Measurements from ENCODE around the gene PRKN.

DNA sequence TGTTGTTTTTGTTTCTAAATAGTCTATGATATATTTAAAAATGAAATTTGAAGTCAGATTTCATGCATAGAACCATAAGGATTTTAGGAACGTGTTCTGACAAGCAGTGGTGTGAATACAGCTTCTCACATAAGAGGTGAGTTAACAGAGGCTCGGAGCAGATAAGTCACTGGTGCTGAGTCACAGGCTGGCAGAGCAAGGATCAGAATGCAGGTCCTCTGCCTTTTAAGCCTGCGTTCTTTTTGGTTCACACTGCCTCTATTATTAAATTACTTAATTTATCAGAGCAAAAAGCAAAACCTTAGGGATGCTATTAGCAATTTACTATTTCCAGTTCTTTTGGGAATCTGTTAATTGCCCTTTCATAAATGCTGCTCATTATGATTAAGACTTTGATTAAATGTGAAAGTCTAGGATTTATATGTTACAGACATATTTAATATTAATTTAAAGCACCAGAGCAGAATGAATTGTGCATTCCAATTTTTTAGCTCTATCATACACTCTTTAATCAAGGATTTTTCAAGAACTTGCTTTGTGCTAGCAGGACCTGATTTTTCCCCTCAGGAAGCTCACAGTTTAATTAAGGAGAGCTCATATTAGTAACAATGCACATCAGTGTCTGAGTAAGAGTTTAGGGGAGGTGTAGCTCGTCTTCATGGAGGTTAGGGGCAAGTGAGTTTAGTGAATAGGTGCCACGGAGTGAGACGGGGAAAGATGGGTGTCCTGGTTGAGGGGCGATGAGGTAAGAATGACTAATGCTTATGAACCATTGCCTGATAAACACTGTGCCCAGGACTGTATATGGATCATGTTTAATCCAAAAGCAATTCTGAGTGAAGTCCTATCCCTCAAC lies 1241.0 kb downstream of the PRKN start:
- TF ChIP-seq EP300 (IDR thresholded peaks at IDR 0.05; ENCODE audit: low read depth), result no peak
- TF ChIP-seq, protein P1, sequence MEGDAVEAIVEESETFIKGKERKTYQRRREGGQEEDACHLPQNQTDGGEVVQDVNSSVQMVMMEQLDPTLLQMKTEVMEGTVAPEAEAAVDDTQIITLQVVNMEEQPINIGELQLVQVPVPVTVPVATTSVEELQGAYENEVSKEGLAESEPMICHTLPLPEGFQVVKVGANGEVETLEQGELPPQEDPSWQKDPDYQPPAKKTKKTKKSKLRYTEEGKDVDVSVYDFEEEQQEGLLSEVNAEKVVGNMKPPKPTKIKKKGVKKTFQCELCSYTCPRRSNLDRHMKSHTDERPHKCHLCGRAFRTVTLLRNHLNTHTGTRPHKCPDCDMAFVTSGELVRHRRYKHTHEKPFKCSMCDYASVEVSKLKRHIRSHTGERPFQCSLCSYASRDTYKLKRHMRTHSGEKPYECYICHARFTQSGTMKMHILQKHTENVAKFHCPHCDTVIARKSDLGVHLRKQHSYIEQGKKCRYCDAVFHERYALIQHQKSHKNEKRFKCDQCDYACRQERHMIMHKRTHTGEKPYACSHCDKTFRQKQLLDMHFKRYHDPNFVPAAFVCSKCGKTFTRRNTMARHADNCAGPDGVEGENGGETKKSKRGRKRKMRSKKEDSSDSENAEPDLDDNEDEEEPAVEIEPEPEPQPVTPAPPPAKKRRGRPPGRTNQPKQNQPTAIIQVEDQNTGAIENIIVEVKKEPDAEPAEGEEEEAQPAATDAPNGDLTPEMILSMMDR (IDR thresholded peaks at IDR 0.05), result no peak
